ENCODE results near the gene PTCD2.

The PTCD2 gene

GRCh38 chr5:72324189-72324825 lies 4.1 kb downstream of the PTCD2 start:
- Histone ChIP-seq H3K4me3 (ENCODE audit: low read depth, low read length) (no peak overlapping the region), H3K9ac (ENCODE audit: low read depth, low read length) (no peak overlapping the region), H3K4me1 (ENCODE audit: control insufficient read depth, insufficient read depth, low read length) (peaks cover 2% of the 10 kb centered on the region), H3K9me3 (ENCODE audit: control insufficient read depth, insufficient read depth, low read length) (no peaks in the 10 kb centered on the region), H3K36me3 (ENCODE audit: control insufficient read depth, insufficient read depth, low read length) (peaks cover 4% of the 10 kb centered on the region), H3K27me3 (ENCODE audit: control insufficient read depth, insufficient read depth, low read length) (no peaks in the 10 kb centered on the region)

- peaks cover 4% of the 10 kb centered on the region for H3K36me3 ChIP-seq (ENCODE audit: control insufficient read depth, insufficient read depth, low read length)
- no peaks in the 10 kb centered on the region for H3K27me3 ChIP-seq (ENCODE audit: control insufficient read depth, insufficient read depth, low read length)
- peaks cover 5% of the 10 kb centered on the region for H3K4me1 ChIP-seq (ENCODE audit: control insufficient read depth, insufficient read depth, low read length)
- H3K9ac ChIP-seq (ENCODE audit: low read depth, low read length), result no peak overlapping the region
- no peaks in the 10 kb centered on the region for H3K9me3 ChIP-seq (ENCODE audit: control insufficient read depth, insufficient read depth, low read length)
- H3K4me3 ChIP-seq (ENCODE audit: low read depth, low read length), result no peak overlapping the region
These were observed 5.6 kb downstream of the PTCD2 start for GRCh38 chr5:72325566-72326305.

GRCh38 chr5:72326306-72326649 lies 6.1 kb downstream of the PTCD2 start:
- Histone ChIP-seq H3K9ac (ENCODE audit: low read depth, low read length) (no peak overlapping the region), H3K27me3 (ENCODE audit: control insufficient read depth, insufficient read depth, low read length) (no peaks in the 10 kb centered on the region), H3K9me3 (ENCODE audit: control insufficient read depth, insufficient read depth, low read length) (no peaks in the 10 kb centered on the region), H3K36me3 (ENCODE audit: control insufficient read depth, insufficient read depth, low read length) (peaks cover 4% of the 10 kb centered on the region), H3K4me1 (ENCODE audit: control insufficient read depth, insufficient read depth, low read length) (peaks cover 10% of the 10 kb centered on the region), H3K4me3 (ENCODE audit: low read depth, low read length) (no peak overlapping the region)

- no peaks in the 10 kb centered on the region for H3K9me3 ChIP-seq (ENCODE audit: control insufficient read depth, insufficient read depth, low read length)
- no peak overlapping the region for H3K9ac ChIP-seq (ENCODE audit: low read depth, low read length)
- H3K4me1 ChIP-seq (ENCODE audit: control insufficient read depth, insufficient read depth, low read length), result peaks cover 10% of the 10 kb centered on the region
- no peak overlapping the region for H3K4me3 ChIP-seq (ENCODE audit: low read depth, low read length)
- peaks cover 4% of the 10 kb centered on the region for H3K36me3 ChIP-seq (ENCODE audit: control insufficient read depth, insufficient read depth, low read length)
- H3K27me3 ChIP-seq (ENCODE audit: control insufficient read depth, insufficient read depth, low read length), result no peaks in the 10 kb centered on the region
These were observed 8.0 kb downstream of the PTCD2 start for GRCh38 chr5:72328172-72328571.

GRCh38 chr5:72330712-72331111 lies 10.5 kb downstream of the PTCD2 start:
- peaks cover 10% of the 10 kb centered on the region for H3K4me1 ChIP-seq (ENCODE audit: control insufficient read depth, insufficient read depth, low read length)
- no peak overlapping the region for H3K9ac ChIP-seq (ENCODE audit: low read depth, low read length)
- no peaks in the 10 kb centered on the region for H3K9me3 ChIP-seq (ENCODE audit: control insufficient read depth, insufficient read depth, low read length)
- H3K36me3 ChIP-seq (ENCODE audit: control insufficient read depth, insufficient read depth, low read length), result no peaks in the 10 kb centered on the region
- H3K27me3 ChIP-seq (ENCODE audit: control insufficient read depth, insufficient read depth, low read length), result no peaks in the 10 kb centered on the region
- no peak overlapping the region for H3K4me3 ChIP-seq (ENCODE audit: low read depth, low read length)

- Histone ChIP-seq H3K4me3 (ENCODE audit: low read depth, low read length) (no peak overlapping the region), H3K9me3 (ENCODE audit: control insufficient read depth, insufficient read depth, low read length) (no peaks in the 10 kb centered on the region), H3K9ac (ENCODE audit: low read depth, low read length) (no peak overlapping the region), H3K27me3 (ENCODE audit: control insufficient read depth, insufficient read depth, low read length) (no peaks in the 10 kb centered on the region), H3K4me1 (ENCODE audit: control insufficient read depth, insufficient read depth, low read length) (no peaks in the 10 kb centered on the region), H3K36me3 (ENCODE audit: control insufficient read depth, insufficient read depth, low read length) (peaks cover 6% of the 10 kb centered on the region)
These were observed 17.0 kb downstream of the PTCD2 start for GRCh38 chr5:72337159-72337558.

DNA sequence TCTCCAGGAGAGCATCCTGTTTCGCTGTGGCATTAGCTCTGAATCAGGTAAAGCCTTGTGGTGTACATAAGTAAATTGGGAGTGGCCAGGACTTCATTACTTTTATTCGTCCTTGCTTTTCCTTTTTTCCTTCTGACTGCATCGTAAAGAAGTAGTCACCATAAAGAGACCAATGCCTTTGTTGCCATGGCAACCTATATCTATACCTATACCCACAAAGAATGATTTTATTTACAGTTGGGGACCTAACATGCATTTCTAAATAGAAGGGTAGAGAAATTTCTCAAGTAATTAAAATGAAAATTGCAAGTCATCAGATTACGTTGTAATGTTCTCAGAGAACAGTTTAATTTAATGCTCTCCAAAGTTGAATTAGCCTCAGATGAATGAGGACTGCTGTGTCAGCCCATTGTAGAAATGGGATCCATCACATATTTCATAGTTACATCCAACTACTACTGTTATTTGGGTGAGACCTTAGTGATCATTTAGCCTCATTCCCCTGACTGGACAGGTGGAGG lies 18.6 kb downstream of the PTCD2 start:
- no peaks in the 10 kb centered on the region for H3K4me1 ChIP-seq (ENCODE audit: control insufficient read depth, insufficient read depth, low read length)
- no peaks in the 10 kb centered on the region for H3K9me3 ChIP-seq (ENCODE audit: control insufficient read depth, insufficient read depth, low read length)
- no peak overlapping the region for H3K9ac ChIP-seq (ENCODE audit: low read depth, low read length)
- no peaks in the 10 kb centered on the region for H3K27me3 ChIP-seq (ENCODE audit: control insufficient read depth, insufficient read depth, low read length)
- no peak overlapping the region for H3K4me3 ChIP-seq (ENCODE audit: low read depth, low read length)
- peaks cover 6% of the 10 kb centered on the region for H3K36me3 ChIP-seq (ENCODE audit: control insufficient read depth, insufficient read depth, low read length)

- H3K9me3 ChIP-seq (ENCODE audit: control insufficient read depth, insufficient read depth, low read length), result no peaks in the 10 kb centered on the region
- no peaks in the 10 kb centered on the region for H3K4me1 ChIP-seq (ENCODE audit: control insufficient read depth, insufficient read depth, low read length)
- H3K4me3 ChIP-seq (ENCODE audit: low read depth, low read length), result no peak overlapping the region
- no peaks in the 10 kb centered on the region for H3K36me3 ChIP-seq (ENCODE audit: control insufficient read depth, insufficient read depth, low read length)
- H3K9ac ChIP-seq (ENCODE audit: low read depth, low read length), result no peak overlapping the region
- no peaks in the 10 kb centered on the region for H3K27me3 ChIP-seq (ENCODE audit: control insufficient read depth, insufficient read depth, low read length)
These were observed 26.2 kb downstream of the PTCD2 start for GRCh38 chr5:72346398-72346797.

- Histone ChIP-seq H3K36me3 (ENCODE audit: control insufficient read depth, insufficient read depth, low read length) (no peaks in the 10 kb centered on the region), H3K27me3 (ENCODE audit: control insufficient read depth, insufficient read depth, low read length) (no peaks in the 10 kb centered on the region), H3K4me1 (ENCODE audit: control insufficient read depth, insufficient read depth, low read length) (no peaks in the 10 kb centered on the region), H3K9me3 (ENCODE audit: control insufficient read depth, insufficient read depth, low read length) (no peaks in the 10 kb centered on the region), H3K4me3 (ENCODE audit: low read depth, low read length) (no peak overlapping the region), H3K9ac (ENCODE audit: low read depth, low read length) (no peak overlapping the region)
These were observed 27.7 kb downstream of the PTCD2 start for GRCh38 chr5:72347801-72348308.

- Histone ChIP-seq H3K9me3 (ENCODE audit: control insufficient read depth, insufficient read depth, low read length) (no peaks in the 10 kb centered on the region), H3K4me1 (ENCODE audit: control insufficient read depth, insufficient read depth, low read length) (no peaks in the 10 kb centered on the region), H3K9ac (ENCODE audit: low read depth, low read length) (no peak overlapping the region), H3K4me3 (ENCODE audit: low read depth, low read length) (no peak overlapping the region), H3K27me3 (ENCODE audit: control insufficient read depth, insufficient read depth, low read length) (no peaks in the 10 kb centered on the region), H3K36me3 (ENCODE audit: control insufficient read depth, insufficient read depth, low read length) (no peaks in the 10 kb centered on the region)
These were observed 31.2 kb downstream of the PTCD2 start for GRCh38 chr5:72351376-72351775.

DNA sequence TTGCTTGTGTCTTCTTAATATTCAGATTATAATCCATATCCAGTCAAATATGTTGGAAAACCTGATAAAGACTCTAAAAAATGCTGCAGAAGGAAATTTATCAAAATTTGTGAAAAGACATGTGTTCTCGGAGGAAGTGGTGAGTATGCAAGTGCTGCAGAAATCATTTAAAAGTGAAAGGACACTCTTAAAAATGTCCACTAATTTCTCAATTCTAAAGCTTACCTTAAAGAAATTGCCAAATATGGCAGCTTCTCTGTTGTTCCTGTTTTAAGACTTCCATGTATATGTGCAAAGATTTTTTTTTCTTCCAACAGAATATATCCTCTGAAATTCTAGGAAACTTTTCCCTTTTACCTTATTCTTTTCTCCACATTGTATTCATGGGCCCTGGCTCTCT lies 32.4 kb downstream of the PTCD2 start:
- no peak overlapping the region for H3K4me3 ChIP-seq (ENCODE audit: low read depth, low read length)
- no peaks in the 10 kb centered on the region for H3K36me3 ChIP-seq (ENCODE audit: control insufficient read depth, insufficient read depth, low read length)
- no peaks in the 10 kb centered on the region for H3K9me3 ChIP-seq (ENCODE audit: control insufficient read depth, insufficient read depth, low read length)
- H3K27me3 ChIP-seq (ENCODE audit: control insufficient read depth, insufficient read depth, low read length), result no peaks in the 10 kb centered on the region
- H3K9ac ChIP-seq (ENCODE audit: low read depth, low read length), result no peak overlapping the region
- H3K4me1 ChIP-seq (ENCODE audit: control insufficient read depth, insufficient read depth, low read length), result no peaks in the 10 kb centered on the region

DNA sequence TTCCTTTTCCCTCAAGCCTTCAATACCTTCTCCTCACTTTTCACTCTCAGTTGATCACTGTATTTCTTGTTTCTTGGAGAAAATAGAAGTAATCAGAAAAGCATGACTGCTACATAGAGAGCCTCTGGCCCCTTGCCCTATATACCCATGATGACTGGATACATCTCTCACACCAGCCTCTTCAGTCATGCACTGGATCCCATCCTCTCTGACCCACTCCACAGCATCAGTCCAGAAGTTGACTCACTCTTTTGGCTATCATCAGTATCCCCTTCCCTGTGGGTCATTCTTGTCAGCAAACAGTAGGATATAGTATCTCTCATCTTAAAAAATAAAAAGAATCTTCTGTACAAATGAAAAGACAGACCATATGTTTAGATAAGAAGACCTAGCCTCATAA lies 32.9 kb downstream of the PTCD2 start:
- Histone ChIP-seq H3K9me3 (ENCODE audit: control insufficient read depth, insufficient read depth, low read length) (no peaks in the 10 kb centered on the region), H3K9ac (ENCODE audit: low read depth, low read length) (no peak overlapping the region), H3K27me3 (ENCODE audit: control insufficient read depth, insufficient read depth, low read length) (no peaks in the 10 kb centered on the region), H3K4me1 (ENCODE audit: control insufficient read depth, insufficient read depth, low read length) (no peaks in the 10 kb centered on the region), H3K36me3 (ENCODE audit: control insufficient read depth, insufficient read depth, low read length) (no peaks in the 10 kb centered on the region), H3K4me3 (ENCODE audit: low read depth, low read length) (no peak overlapping the region)
